C1 segment of cervical spinal cord (tissue), 14 donors: Measurements from ENCODE around the gene EDNRA.

Experiments used
- DNase-seq, 14 donors: peaks; one replicate each; lab custom pipeline; 2025; lab: John Stamatoyannopoulos, UW

Gene EDNRA

GRCh38 chr4:147498031-147498660 is 17.2 kb downstream of the EDNRA start:
- DNase-seq: no peak

DNA sequence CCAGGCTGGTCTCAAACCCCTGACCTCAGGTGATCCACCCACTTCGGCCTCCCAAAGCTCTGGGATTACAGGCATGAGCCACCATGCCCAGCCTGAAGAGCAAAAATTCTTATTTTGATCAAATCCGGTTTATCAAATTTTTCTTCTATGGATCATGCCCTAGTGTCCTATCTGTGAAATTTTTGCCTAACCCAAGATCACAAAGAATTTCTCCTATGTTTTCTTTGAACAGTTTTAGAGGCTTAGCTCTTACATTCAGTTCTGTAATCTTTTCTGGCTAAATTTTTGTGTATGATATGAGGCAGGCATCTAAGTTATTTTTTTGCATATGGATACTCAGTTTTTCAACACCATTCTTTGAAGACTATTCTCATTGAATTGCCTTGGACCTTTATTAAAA is 27.4 kb downstream of the EDNRA start:
- DNase-seq: no peak

- no peak for DNase-seq
Measured at GRCh38 chr4:147509386-147509785, 28.5 kb downstream of the EDNRA start.

GRCh38 chr4:147510962-147511668 is 30.2 kb downstream of the EDNRA start:
- DNase-seq: no peak

- no peak for DNase-seq
Measured at GRCh38 chr4:147513091-147513490, 32.2 kb downstream of the EDNRA start.

- DNase-seq: no peak
Measured at GRCh38 chr4:147513952-147514351, 33.1 kb downstream of the EDNRA start.

GRCh38 chr4:147515220-147515936 is 34.5 kb downstream of the EDNRA start:
- no peak for DNase-seq

GRCh38 chr4:147516133-147516532 is 35.2 kb downstream of the EDNRA start:
- no peak for DNase-seq

DNA sequence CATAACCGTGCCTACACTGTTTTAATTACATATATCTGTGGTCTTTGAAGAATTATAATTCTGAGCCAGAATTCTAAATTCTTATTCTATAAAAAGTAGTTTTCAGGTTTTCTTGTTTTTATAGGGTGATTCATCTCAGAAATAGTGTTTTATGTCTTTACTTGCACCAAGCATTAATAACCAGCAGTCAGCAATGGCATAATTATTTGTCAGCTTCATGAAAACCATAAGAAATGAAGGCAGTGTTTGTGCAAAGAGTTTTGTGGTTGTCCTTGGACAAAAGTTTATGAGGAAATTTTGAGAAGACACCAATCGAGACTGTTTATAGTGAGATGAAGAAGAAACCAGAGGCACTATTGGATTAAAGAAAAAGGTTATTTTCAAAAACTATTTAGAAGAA is 37.2 kb downstream of the EDNRA start:
- no peak for DNase-seq

DNA sequence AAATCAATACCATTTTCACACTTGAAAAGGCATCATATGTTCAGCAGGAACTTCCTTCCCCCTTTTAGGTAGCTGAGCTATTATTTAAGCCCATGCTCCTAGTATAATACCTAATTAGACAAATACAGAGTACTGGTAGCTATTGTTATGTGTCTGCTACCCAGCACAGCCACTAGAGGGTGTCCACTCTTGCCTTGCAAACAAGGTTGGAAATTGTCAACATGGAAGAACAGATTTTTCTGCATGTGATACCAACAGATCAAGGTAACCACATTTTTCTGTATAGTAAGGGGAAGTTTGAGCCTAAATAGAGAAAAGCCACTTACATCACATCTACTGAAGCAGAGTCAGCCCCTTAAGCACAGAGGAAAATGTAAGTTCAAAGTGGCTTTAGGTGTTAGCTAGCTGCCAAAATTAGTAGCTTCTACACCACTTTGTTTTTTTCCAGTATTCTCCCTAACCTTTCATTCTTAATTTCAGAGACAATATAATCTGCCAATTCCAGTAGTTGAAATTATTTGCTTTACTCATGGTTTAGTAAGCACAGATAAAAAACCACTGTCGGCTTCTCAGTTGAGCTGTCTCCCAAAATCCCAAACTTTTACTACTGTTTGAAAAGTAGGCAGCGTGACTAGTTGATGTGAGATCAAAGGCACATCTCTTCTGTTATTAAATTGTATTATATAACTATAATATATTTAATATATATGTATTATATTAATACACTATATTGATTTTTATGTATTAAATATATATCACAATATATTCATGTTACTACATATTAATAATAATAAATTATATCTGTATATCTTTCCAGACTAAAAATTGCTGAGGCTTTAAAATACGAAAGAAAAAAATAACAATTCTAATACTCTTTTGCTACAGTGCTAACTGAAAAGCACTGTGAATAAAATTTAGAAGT is 38.2 kb downstream of the EDNRA start:
- peak in 7 of 14 donors; percentile 1 to 52 (median 4) for DNase-seq

GRCh38 chr4:147524601-147525000 is 43.7 kb downstream of the EDNRA start:
- no peak for DNase-seq

DNA sequence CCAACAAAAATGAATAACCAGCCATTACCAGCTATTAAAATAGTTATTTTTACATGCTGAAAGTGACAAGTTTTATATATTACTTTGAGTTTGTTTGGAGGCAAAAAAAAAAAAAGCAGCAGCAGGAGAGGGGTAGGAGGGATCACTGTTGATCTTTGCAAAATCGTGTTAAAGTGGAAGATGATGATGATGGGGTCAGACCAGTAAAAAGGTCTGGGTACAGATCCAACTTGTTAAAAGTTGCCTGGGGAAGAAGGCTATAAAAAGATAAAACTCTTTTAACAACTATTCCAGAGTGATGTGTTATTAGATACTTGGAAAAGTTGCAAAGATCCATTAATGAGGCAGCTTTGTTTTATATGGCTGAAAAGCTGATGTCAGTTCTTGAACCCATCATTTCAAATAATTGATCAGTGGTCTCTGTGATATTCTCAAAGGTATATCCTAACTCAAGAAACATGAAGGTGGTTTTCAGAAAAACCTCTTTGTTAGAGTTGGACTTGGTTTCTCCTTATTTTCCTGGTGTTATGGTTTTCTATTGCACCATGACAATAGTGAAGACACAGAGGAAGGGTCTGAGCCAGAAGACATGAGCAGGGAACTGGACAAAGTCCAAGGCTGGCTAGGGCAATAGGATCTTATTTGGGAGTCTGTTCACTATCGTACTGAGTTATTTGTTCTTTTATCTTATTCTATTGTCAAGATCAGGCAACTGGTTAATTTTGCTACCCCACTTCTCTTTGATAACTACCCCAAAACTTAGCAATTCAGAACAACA is 44.8 kb downstream of the EDNRA start:
- no peak for DNase-seq

DNA sequence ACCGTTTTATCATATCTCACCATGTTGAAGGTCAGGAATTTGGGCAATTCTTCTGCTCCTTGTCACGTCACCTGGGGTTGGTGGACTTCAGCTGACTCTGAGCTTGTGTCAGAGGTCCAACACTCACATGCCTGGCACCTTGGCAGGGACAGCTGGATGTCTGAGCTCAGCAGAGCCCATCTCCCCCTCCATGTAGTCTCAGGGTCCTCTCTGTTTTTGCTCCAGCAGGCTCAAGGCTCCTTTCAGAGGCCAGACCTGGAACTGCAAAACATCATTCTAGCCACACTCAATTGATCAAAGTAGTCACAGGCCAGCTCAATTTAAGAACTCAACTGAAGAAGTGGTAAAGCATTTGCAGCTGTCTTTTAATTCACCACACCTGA is 45.4 kb downstream of the EDNRA start:
- no peak for DNase-seq

DNA sequence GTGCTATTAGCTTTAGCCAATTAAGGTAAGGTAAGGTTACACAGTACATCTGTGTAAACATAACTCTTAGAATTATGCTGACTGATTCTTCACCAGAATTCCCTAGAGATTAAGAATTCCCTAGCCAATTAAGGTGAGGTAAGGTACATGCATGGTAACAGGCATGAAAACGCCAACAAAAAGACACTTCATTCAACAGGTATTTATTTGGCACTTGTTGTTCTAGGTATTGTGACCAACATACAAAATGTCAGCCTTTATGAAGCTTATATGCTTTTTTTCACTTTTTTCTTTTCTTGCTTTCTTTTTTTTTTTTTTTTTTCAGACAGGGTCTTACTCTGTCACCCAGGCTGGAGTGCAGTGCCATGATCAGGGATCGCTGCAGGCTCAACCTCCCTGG is 47.2 kb downstream of the EDNRA start:
- no peak for DNase-seq

- no peak for DNase-seq
Measured at GRCh38 chr4:147530134-147530533, 49.2 kb downstream of the EDNRA start.

- DNase-seq: no peak
Measured at GRCh38 chr4:147530723-147531122, 49.8 kb downstream of the EDNRA start.

- DNase-seq: no peak
Measured at GRCh38 chr4:147532896-147533295, 52.0 kb downstream of the EDNRA start.

- no peak for DNase-seq
Measured at GRCh38 chr4:147533331-147533730, 52.4 kb downstream of the EDNRA start.

DNA sequence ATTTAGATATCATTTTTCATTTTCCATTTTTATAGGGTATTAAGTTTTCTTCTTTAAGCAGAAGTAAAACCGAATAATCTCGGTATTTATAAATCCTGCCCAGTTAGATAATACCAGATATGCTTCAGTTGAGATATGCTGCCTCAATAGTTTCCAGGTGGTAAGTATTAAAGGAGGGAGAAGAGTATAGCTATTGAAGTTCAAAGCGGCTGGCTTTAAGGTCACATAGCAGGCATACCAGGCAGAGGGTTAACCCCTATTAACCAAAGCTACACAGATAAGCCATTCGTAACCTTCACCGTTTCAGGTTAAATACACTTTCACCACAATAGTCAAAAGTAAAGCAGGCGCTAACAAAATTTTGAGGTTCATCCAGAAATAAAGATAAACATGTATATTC is 54.2 kb downstream of the EDNRA start:
- no peak for DNase-seq

GRCh38 chr4:147538711-147539110 is 57.8 kb downstream of the EDNRA start:
- DNase-seq: no peak

DNA sequence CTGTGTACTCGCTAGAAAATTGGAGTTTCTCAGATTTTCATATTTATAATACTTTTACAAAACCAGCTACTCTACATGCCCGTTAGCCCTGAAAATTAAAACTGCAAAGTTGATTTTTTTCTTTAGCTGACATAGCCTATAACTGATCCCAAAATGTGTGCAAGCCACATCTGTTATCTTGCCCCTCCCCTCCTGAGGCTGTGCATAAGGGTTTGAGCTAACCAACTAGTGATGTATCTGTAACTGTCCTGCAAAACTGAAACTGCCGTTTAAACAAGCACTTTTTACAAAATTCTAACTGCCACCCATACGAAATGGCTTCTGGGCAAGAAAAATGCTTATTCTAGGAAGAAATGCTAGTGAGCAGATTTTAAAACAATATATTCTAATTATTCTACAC is 59.1 kb downstream of the EDNRA start:
- DNase-seq: no peak
